A549 (cell line): ENCODE data around the gene HDAC2. TPM values are rescaled to one million over a fixed set of nuclear protein-coding genes. Genes with fewer than 3 reads are reported as not detected.

Experiments used
- ATAC-seq, 2 experiments: fragments of 200-7000 bp in 1 of 2; fragments of >200 bp in 1 of 2; cut with Nextera tagmentation in 1 of 2; cut with Tn5 transposase in 1 of 2; 3 replicates each; pipeline versions ENCODE4 v1.8.0 to v1.9.1; 2018 to 2020; ENCODE audit warnings: mild to moderate bottlenecking in 1 of 2, moderate library complexity in 1 of 2
- CTCF ChIA-PET: fragments of 300-600 bp; sonication (Branson Sonifier 250); formaldehyde crosslinking; extraction: SDS; loops from one replicate; lab custom pipeline; 2021; ENCODE audit warnings: antibody characterized with exemption, inconsistent platforms; lab: Yijun Ruan, JAX
- POLR2A ChIA-PET: fragments of 350-600 bp; formaldehyde crosslinking; extraction: SDS; loops from one replicate; lab custom pipeline; 2021; ENCODE audit warnings: antibody characterized with exemption, inconsistent platforms; lab: Yijun Ruan, JAX
- DNase-seq, 2 experiments: peaks; one replicate each; pipeline versions ENCODE4 v3.0.0 to v3.0.0-alpha.2; 2011 to 2016; ENCODE audit warnings: low read depth in 1 of 2, low spot score in 1 of 2
- FAIRE-seq: peaks from 2 replicates; lab custom pipeline; 2011; peaks lifted over from hg19 to GRCh38; lab: Jason Lieb, UNC
- H3K27ac ChIP-seq, 2 experiments: fragments of >200 bp; sonication (Bioruptor Twin); formaldehyde crosslinking; 3 replicates each; pipeline ENCODE4 v1.5.1; 2016 to 2017
- H3K4me1 ChIP-seq: fragments of >200 bp; sonication (Bioruptor Twin); formaldehyde crosslinking; 3 replicates; pipeline ENCODE4 v1.6.1; 2016
- H3K4me2 ChIP-seq: fragments of >200 bp; sonication (Bioruptor Twin); formaldehyde crosslinking; 3 replicates; pipeline ENCODE4 v1.6.1; 2016
- H3K4me3 ChIP-seq: fragments of >200 bp; sonication (Bioruptor Twin); formaldehyde crosslinking; 3 replicates; pipeline ENCODE4 v1.5.1; 2016
- H3K9me3 ChIP-seq: fragments of >200 bp; sonication (Bioruptor Twin); formaldehyde crosslinking; 3 replicates; pipeline ENCODE4 v1.6.1; 2016
- CEBPB ChIP-seq, 2 experiments: fragments of >200 bp in 1 of 2; sonication (Bioruptor Twin) in 1 of 2; formaldehyde crosslinking in 1 of 2; IDR thresholded peaks; 2 replicates each; pipeline ENCODE4 v1.6.1; 2012 to 2016
- E2F6 ChIP-seq: IDR thresholded peaks from 2 replicates; pipeline ENCODE4 v1.6.1; 2012; ENCODE audit warnings: low read depth, borderline replicate concordance
- EP300 ChIP-seq, 2 experiments: fragments of >200 bp; sonication (Bioruptor Twin); formaldehyde crosslinking; IDR thresholded peaks; 2 replicates in 1 of 2; 3 replicates in 1 of 2; pipeline ENCODE4 v1.6.1; 2016 to 2017
- ESRRA ChIP-seq: fragments of 150-350 bp; IDR thresholded peaks from 2 replicates; pipeline ENCODE4 v1.6.1; 2014; ENCODE audit warnings: mild to moderate bottlenecking, low read length, borderline replicate concordance
- FOSB ChIP-seq: fragments of 250-450 bp; sonication (Bioruptor Pico); IDR thresholded peaks from 2 replicates; pipeline ENCODE4 v1.5.0; 2020; ENCODE audit warnings: mild to moderate bottlenecking, moderate library complexity
- FOXS1 ChIP-seq: fragments of 250-450 bp; sonication (Bioruptor Pico); IDR thresholded peaks from 2 replicates; pipeline ENCODE4 v1.5.0; 2020; ENCODE audit warnings: mild to moderate bottlenecking, moderate library complexity
- HES2 ChIP-seq: fragments of >200 bp; sonication (Bioruptor Twin); formaldehyde crosslinking; IDR thresholded peaks from 2 replicates; pipeline ENCODE4 v1.6.1; 2016
- HOXA7 ChIP-seq: fragments of 250-450 bp; sonication (Bioruptor Pico); IDR thresholded peaks from 2 replicates; pipeline ENCODE4 v1.5.0; 2020; ENCODE audit warnings: mild to moderate bottlenecking, moderate library complexity
- HOXB5 ChIP-seq: fragments of 250-450 bp; sonication (Bioruptor Pico); IDR thresholded peaks from 2 replicates; pipeline ENCODE4 v1.5.0; 2020; ENCODE audit warnings: mild to moderate bottlenecking, moderate library complexity
- JUNB ChIP-seq: fragments of >200 bp; sonication (Bioruptor Twin); formaldehyde crosslinking; IDR thresholded peaks from 2 replicates; pipeline ENCODE4 v1.6.1; 2016
- KDM5A ChIP-seq: fragments of 200-600 bp; sonication (generic); IDR thresholded peaks from 2 replicates; pipeline ENCODE4 v1.6.1; 2016; ENCODE audit warnings: antibody characterized with exemption, mild to moderate bottlenecking
- MAX ChIP-seq: IDR thresholded peaks from 2 replicates; pipeline ENCODE4 v1.6.1; 2012
- MYC ChIP-seq: IDR thresholded peaks from 2 replicates; pipeline ENCODE4 v1.6.1; 2012; ENCODE audit warnings: mild to moderate bottlenecking, inconsistent platforms, low read length, improper control_type of control experiment, borderline replicate concordance
- NFE2L2 ChIP-seq: fragments of 150-350 bp; conservative IDR thresholded peaks from 2 replicates; pipeline ENCODE4 v1.6.1; 2014; ENCODE audit warnings: low read length
- NPAS2 ChIP-seq: fragments of 250-450 bp; sonication (Bioruptor Pico); IDR thresholded peaks from 2 replicates; pipeline ENCODE4 v1.8.0; 2022; ENCODE audit warnings: mild to moderate bottlenecking, moderate library complexity, borderline replicate concordance
- NR3C1 ChIP-seq: fragments of >200 bp; sonication (Bioruptor Twin); formaldehyde crosslinking; IDR thresholded peaks from 3 replicates; pipeline ENCODE4 v1.6.1; 2017
- PHF8 ChIP-seq: fragments of 200-600 bp; sonication (generic); IDR thresholded peaks from 2 replicates; pipeline ENCODE4 v1.6.1; 2016; ENCODE audit warnings: low read depth, mild to moderate bottlenecking, antibody characterized with exemption, moderate library complexity, borderline replicate concordance
- POLR2AphosphoS2 ChIP-seq: conservative IDR thresholded peaks from 2 replicates; pipeline ENCODE4 v1.6.1; 2012; ENCODE audit warnings: low read length, improper control_type of control experiment, inconsistent platforms
- RAD21 ChIP-seq, 2 experiments: fragments of >200 bp in 1 of 2; sonication (Bioruptor Twin) in 1 of 2; formaldehyde crosslinking in 1 of 2; IDR thresholded peaks in 1 of 2; conservative IDR thresholded peaks in 1 of 2; 2 replicates in 1 of 2; 3 replicates in 1 of 2; pipeline ENCODE4 v1.6.1; 2012 to 2018; ENCODE audit warnings: inconsistent platforms in 1 of 2
- RCOR1 ChIP-seq: fragments of 150-350 bp; IDR thresholded peaks from 2 replicates; pipeline ENCODE4 v1.6.1; 2014; ENCODE audit warnings: antibody characterized with exemption, low read length, low read depth
- REST ChIP-seq: fragments of 200-600 bp; sonication (generic); IDR thresholded peaks from 2 replicates; pipeline ENCODE4 v1.6.1; 2016; ENCODE audit warnings: antibody characterized with exemption, mild to moderate bottlenecking, moderate library complexity
- SMC3 ChIP-seq: fragments of >200 bp; sonication (Bioruptor Twin); formaldehyde crosslinking; IDR thresholded peaks from 3 replicates; pipeline ENCODE4 v1.6.1; 2018; ENCODE audit warnings: inconsistent platforms
- SREBF2 ChIP-seq: fragments of 450-650 bp; IDR thresholded peaks from 2 replicates; pipeline ENCODE4 v1.6.1; 2014; ENCODE audit warnings: mild to moderate bottlenecking, moderate library complexity
- TFCP2L1 ChIP-seq: fragments of 250-450 bp; sonication (Bioruptor Pico); IDR thresholded peaks from 2 replicates; pipeline ENCODE4 v1.5.0; 2021; ENCODE audit warnings: mild to moderate bottlenecking
- TP53 ChIP-seq: fragments of 250-450 bp; sonication (Bioruptor Pico); IDR thresholded peaks from 2 replicates; pipeline ENCODE4 v1.5.0; 2021; ENCODE audit warnings: mild to moderate bottlenecking, moderate library complexity
- ZFP36 ChIP-seq: fragments of 450-650 bp; IDR thresholded peaks from 2 replicates; pipeline ENCODE4 v1.6.1; 2014; ENCODE audit warnings: borderline replicate concordance; ENCODE audit not compliant: partially characterized antibody
- ZNF302 ChIP-seq: fragments of 250-450 bp; sonication (Bioruptor Pico); IDR thresholded peaks from 2 replicates; pipeline ENCODE4 v1.9.0; 2021; ENCODE audit warnings: inconsistent platforms, mild to moderate bottlenecking, moderate library complexity
- WGBS: methylation state at CpG from one replicate; pipeline ENCODE4 v1.1.6; 2017; ENCODE audit errors: missing lambda C conversion rate; 5-methylcytosine and 5-hydroxymethylcytosine counted together
- polyA plus RNA-seq, 4 experiments: library from polyadenylated mRNA; depleted of rRNA in 3 of 4; stranded (reverse); fragments of >200 nt; fragmentation: RNase III in 1 of 4; extraction: RNeasy Plus Mini Kit Qiagen cat#74134 plus additional on column Dnase treatment in 1 of 4; gene quantifications; 2 replicates in 3 of 4; 3 replicates in 1 of 4; pipeline ENCODE4 v1.2.3, GENCODE V29; 2011 to 2017
- TF ChIP-seq, protein P1 (sequence below): fragments of >200 bp; sonication (Bioruptor Twin); formaldehyde crosslinking; IDR thresholded peaks from 3 replicates; pipeline ENCODE4 v1.5.1; 2016

Gene HDAC2
- polyA plus RNA-seq, 2 of the 4 experiments (the other 2 are of a cell fraction): 103 to 183 TPM

DNA sequence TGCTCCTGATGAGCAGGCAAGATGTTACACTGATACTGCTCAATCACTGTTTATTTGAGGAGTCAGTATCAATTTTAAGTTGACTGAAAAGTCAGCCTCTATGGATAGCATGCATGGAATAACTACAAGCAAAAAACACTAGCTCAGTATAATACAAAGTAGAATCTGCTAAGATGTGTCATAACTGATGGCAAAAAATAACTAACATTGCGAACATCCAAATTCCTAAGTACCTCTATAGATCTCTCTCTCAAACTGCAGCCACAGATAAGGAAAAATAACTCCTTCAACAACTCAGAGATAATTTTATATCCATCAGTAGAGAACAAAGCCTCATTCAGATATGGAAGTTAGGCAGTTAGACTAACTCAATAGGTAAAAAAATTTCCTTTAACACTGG, 16.3 kb downstream of the HDAC2 start:
- H3K4me1 ChIP-seq: peaks cover 7% of the 10 kb centered on the region; the same call in 2 of the 3 replicates
- FAIRE-seq (no peak), DNase-seq (no peak), ATAC-seq (no peak)
- H3K4me3 ChIP-seq: no peak overlapping the region
- no peak overlapping the region for H3K4me2 ChIP-seq
- CTCF ChIA-PET: no interaction called here
- 100% methylated on average over 1 of the region's 1 CpG for WGBS
- POLR2A ChIA-PET: no interaction called here
- H3K9me3 ChIP-seq: no peaks in the 10 kb centered on the region
- TF ChIP-seq POLR2AphosphoS2 (no peak), FOSB (CRISPR knock-in tag) (no peak), HOXA7 (CRISPR knock-in tag) (no peak), REST (no peak), HOXB5 (CRISPR knock-in tag) (no peak), ZFP36 (no peak), E2F6 (no peak), RAD21 (conservative IDR thresholded peaks at IDR 0.05 in 1 of 2, IDR thresholded peaks at IDR 0.05 in 1 of 2) (no peak), MYC (no peak), CEBPB (IDR thresholded peaks at IDR 0.05) (no peak), RCOR1 (no peak), JUNB (no peak), NFE2L2 (no peak), NR3C1 (no peak), EP300 (IDR thresholded peaks at IDR 0.05) (no peak), SREBF2 (no peak)
- TF ChIP-seq, protein P1, sequence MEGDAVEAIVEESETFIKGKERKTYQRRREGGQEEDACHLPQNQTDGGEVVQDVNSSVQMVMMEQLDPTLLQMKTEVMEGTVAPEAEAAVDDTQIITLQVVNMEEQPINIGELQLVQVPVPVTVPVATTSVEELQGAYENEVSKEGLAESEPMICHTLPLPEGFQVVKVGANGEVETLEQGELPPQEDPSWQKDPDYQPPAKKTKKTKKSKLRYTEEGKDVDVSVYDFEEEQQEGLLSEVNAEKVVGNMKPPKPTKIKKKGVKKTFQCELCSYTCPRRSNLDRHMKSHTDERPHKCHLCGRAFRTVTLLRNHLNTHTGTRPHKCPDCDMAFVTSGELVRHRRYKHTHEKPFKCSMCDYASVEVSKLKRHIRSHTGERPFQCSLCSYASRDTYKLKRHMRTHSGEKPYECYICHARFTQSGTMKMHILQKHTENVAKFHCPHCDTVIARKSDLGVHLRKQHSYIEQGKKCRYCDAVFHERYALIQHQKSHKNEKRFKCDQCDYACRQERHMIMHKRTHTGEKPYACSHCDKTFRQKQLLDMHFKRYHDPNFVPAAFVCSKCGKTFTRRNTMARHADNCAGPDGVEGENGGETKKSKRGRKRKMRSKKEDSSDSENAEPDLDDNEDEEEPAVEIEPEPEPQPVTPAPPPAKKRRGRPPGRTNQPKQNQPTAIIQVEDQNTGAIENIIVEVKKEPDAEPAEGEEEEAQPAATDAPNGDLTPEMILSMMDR: no peak
- H3K27ac ChIP-seq: no peak overlapping the region

DNA sequence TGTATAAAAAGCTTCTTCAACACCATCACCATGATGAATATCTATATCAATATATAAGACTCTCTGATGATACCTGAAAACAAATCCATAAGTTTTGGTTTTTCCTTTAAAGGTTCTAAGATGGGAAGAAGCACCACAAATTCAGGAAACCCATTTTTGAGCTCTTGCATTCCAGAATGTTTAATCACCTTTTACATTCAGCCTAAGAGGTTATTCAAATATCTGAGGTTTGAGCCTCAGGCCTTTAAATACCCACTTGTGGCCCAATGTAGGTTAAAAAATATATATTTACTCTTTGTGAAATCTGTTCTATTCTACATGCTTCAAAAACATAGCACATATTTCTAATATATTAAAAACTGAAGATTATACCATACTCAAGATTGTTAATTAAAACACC, 17.6 kb downstream of the HDAC2 start:
- no peak for FAIRE-seq
- POLR2A ChIA-PET: no interaction called here

GRCh38 chr6:113949499-113949898, 21.4 kb downstream of the HDAC2 start:
- Histone ChIP-seq H3K4me3 (no peak overlapping the region), H3K27ac (no peak overlapping the region), H3K4me1 (peaks cover 10% of the 10 kb centered on the region; the same call in 2 of the 3 replicates), H3K9me3 (no peaks in the 10 kb centered on the region), H3K4me2 (no peak overlapping the region)
- ATAC-seq (no peak), DNase-seq (no peak), FAIRE-seq (no peak)
- CTCF ChIA-PET: no interaction called here
- POLR2A ChIA-PET: no interaction called here
- 95% methylated on average over 8 of the region's 8 CpGs for WGBS
- TF ChIP-seq HES2 (no peak), HOXB5 (CRISPR knock-in tag) (no peak), FOXS1 (CRISPR knock-in tag) (no peak), ZNF302 (no peak), ESRRA (no peak), TP53 (no peak), ZFP36 (no peak), NPAS2 (CRISPR knock-in tag) (no peak), POLR2AphosphoS2 (no peak), KDM5A (no peak), PHF8 (no peak), MAX (no peak), SMC3 (no peak), TFCP2L1 (CRISPR knock-in tag) (no peak), MYC (no peak)

More for the DNA sequence above, 17.6 kb downstream of the HDAC2 start:
- TF ChIP-seq HES2: no peak
- ATAC-seq (no peak), DNase-seq (no peak)
- CTCF ChIA-PET: no interaction called here
- Histone ChIP-seq H3K4me2 (no peak overlapping the region), H3K4me1 (peaks cover 10% of the 10 kb centered on the region; the same call in 2 of the 3 replicates), H3K9me3 (no peaks in the 10 kb centered on the region), H3K4me3 (no peak overlapping the region), H3K27ac (no peak overlapping the region)
